ENCODE data around the gene ABHD17A. TPM values are rescaled to one million over a fixed set of nuclear protein-coding genes. Genes with fewer than 3 reads are reported as not detected.

The ABHD17A gene
- polyA plus RNA-seq, 1 of the 3 experiments (the other 2 are of a cell fraction) = 61.1 TPM

DNA sequence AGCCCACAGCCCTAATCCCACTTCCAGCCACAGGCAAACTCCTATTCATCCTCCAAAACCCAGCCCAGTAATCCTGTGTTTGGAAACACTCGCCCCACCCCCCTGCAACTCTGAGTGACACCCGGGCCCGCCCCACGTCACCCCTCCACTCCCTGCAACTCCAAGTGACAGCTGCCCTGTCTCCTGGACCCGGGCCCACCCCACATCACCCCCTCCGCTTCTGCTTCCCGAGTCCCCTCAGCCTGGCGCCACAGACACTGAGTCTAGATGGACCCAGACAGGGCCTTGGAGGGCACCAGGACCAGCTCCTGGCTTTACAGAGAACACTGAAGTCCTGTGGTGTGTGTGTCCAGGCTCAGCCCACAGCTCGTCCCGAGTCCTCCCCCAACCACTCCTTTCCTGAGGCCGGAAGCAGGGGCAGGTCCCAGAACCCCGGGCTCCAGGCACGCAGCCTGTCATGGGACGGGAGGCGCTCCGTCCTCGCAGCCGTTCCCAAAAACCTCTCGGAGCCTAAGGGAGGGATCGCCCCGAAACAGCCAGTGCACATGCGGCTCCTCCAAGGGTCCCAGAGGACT is 44.7 kb downstream of the ABHD17A start (continued):
- TF ChIP-seq MEF2A (IDR thresholded peaks at IDR 0.05; ENCODE audit: borderline replicate concordance, low read depth) (no peak), EZH2phosphoT487 (IDR thresholded peaks at IDR 0.05; ENCODE audit: borderline replicate concordance, low read depth) (no peak)

DNA sequence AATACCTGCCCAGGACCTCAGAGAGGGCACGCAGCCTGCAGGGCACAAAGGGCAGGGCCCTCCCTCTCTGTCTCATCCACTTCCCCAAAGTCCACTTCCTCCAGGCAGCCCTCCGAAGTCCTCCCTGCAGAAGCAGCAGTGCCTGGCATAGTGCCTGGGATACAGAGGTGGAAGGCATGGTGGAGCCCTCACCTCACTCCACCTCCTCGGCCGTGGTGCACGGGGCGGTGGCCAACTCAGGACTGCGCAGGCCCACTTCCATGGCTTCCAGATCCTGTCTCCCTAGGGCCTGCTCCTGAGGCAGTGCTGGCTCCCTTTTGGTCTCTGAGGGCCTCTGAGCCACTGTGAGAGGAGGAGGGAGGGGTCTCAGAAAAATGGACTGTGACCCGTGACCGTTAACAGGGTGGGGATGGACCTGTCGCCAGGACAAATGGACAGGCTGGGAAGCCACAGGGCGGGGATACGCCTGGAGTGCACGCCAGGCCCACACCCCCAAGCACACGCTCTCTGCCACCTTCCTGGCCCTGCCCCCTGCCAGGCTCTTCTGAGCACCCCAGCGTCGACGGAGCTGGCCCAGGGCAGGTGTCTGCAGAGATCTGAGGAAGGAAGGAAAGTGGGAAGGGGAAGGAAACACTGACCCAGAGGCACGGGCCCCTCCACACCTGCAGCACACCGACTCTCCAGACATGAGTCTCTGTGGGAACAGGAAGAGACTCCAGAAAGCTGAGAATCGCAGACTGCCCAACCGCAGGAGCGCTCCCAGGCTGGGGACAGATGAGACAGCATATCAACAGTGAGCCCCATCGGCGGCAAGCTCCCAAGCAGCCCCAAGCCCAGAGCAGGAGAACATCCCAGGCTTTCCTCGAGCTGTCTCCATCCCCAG is 45.4 kb downstream of the ABHD17A start:
- no peak for DNase-seq
- H4K20me1 ChIP-seq (ENCODE audit: insufficient read depth) = peaks cover 99% of the 10 kb centered on the region
- no peak overlapping the region for H3K4me2 ChIP-seq
- peaks cover 0 to 7% of the 10 kb centered on the region in 2 experiments for H3K36me3 ChIP-seq (replicated peaks in 1 of 2; ENCODE audit: control insufficient read depth in 1 of 2, insufficient read depth in 2 of 2, low read length in 1 of 2)
- no peak overlapping the region for H3K9ac ChIP-seq
- H3K9me3 ChIP-seq = no peaks in the 10 kb centered on the region
- H3F3A ChIP-seq (replicated peaks; ENCODE audit: insufficient read depth) = no peaks in the 10 kb centered on the region
- no peaks in the 10 kb centered on the region for H3K9me2 ChIP-seq
- peaks cover 99% of the 10 kb centered on the region for H3K79me2 ChIP-seq (ENCODE audit: insufficient read depth)
- ChIA-PET CTCF (interaction anchor here (2.8 to 15.0 kb wide), 2 partner anchors 13 to 18 kb away, joined by 15 to 188 read pairs; no protein-coding TSS in a partner anchor), POLR2A (no interaction called here)
- 92% methylated on average over 14 of the region's 25 CpGs for WGBS (ENCODE audit: low lambda C conversion rate)
- TF ChIP-seq, protein P1, sequence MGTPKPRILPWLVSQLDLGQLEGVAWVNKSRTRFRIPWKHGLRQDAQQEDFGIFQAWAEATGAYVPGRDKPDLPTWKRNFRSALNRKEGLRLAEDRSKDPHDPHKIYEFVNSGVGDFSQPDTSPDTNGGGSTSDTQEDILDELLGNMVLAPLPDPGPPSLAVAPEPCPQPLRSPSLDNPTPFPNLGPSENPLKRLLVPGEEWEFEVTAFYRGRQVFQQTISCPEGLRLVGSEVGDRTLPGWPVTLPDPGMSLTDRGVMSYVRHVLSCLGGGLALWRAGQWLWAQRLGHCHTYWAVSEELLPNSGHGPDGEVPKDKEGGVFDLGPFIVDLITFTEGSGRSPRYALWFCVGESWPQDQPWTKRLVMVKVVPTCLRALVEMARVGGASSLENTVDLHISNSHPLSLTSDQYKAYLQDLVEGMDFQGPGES (IDR thresholded peaks at IDR 0.05; ENCODE audit: low read depth, low read length) = no peak
- no peak for TF ChIP-seq POLR2AphosphoS5 (IDR thresholded peaks at IDR 0.05; ENCODE audit: low read depth, low read length)
- no peak for TF ChIP-seq JUND (IDR thresholded peaks at IDR 0.05)
- no peak for TF ChIP-seq FOXM1 (IDR thresholded peaks at IDR 0.05; ENCODE audit: low read depth)
- TF ChIP-seq, protein P2, sequence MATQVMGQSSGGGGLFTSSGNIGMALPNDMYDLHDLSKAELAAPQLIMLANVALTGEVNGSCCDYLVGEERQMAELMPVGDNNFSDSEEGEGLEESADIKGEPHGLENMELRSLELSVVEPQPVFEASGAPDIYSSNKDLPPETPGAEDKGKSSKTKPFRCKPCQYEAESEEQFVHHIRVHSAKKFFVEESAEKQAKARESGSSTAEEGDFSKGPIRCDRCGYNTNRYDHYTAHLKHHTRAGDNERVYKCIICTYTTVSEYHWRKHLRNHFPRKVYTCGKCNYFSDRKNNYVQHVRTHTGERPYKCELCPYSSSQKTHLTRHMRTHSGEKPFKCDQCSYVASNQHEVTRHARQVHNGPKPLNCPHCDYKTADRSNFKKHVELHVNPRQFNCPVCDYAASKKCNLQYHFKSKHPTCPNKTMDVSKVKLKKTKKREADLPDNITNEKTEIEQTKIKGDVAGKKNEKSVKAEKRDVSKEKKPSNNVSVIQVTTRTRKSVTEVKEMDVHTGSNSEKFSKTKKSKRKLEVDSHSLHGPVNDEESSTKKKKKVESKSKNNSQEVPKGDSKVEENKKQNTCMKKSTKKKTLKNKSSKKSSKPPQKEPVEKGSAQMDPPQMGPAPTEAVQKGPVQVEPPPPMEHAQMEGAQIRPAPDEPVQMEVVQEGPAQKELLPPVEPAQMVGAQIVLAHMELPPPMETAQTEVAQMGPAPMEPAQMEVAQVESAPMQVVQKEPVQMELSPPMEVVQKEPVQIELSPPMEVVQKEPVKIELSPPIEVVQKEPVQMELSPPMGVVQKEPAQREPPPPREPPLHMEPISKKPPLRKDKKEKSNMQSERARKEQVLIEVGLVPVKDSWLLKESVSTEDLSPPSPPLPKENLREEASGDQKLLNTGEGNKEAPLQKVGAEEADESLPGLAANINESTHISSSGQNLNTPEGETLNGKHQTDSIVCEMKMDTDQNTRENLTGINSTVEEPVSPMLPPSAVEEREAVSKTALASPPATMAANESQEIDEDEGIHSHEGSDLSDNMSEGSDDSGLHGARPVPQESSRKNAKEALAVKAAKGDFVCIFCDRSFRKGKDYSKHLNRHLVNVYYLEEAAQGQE (IDR thresholded peaks at IDR 0.05; ENCODE audit: low read depth, low read length) = no peak
- H3K4me1 ChIP-seq (ENCODE audit: control insufficient read depth in 1 of 2, insufficient read depth in 2 of 2, low read depth in 1 of 2, low read length in 1 of 2) = peaks cover 0 to 12% of the 10 kb centered on the region in 2 experiments; a peak in 1 of 4 replicates
- no peaks in the 10 kb centered on the region for H3K27me3 ChIP-seq (ENCODE audit: insufficient read depth)
- no peak overlapping the region for H2AFZ ChIP-seq (ENCODE audit: low read depth)
- no peak overlapping the region for H3K4me3 ChIP-seq (ENCODE audit: low read depth in 2 of 2, low read length in 1 of 2)
- no peak overlapping the region for H3K27ac ChIP-seq (ENCODE audit: low read depth in 2 of 2, low read length in 1 of 2)
